Raji (cell line): Measurements from ENCODE around the gene TLDC2.

Source experiments
- POLR2A ChIP-seq: IDR thresholded peaks from 2 replicates; pipeline ENCODE4 v1.6.1; 2011; ENCODE audit warnings: low read depth, low read length, control low read depth; ENCODE audit not compliant: insufficient read depth

Gene TLDC2

GRCh38 chr20:36860811-36861624 lies 14.9 kb upstream of the TLDC2 start:
- no peak for TF ChIP-seq POLR2A

DNA sequence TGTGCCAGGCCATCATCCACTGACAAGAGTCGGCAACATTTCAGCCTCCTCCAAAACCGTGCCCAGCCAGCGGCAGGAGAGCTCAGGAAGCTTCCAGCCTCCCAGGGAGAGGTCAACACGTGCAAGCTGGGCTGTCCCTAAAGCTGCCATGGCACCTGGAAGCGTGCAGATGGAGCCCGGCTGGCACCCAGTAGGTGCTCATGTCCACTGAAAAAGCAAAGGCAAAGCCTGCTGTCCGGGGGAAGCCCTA lies 14.4 kb upstream of the TLDC2 start:
- TF ChIP-seq POLR2A = no peak

DNA sequence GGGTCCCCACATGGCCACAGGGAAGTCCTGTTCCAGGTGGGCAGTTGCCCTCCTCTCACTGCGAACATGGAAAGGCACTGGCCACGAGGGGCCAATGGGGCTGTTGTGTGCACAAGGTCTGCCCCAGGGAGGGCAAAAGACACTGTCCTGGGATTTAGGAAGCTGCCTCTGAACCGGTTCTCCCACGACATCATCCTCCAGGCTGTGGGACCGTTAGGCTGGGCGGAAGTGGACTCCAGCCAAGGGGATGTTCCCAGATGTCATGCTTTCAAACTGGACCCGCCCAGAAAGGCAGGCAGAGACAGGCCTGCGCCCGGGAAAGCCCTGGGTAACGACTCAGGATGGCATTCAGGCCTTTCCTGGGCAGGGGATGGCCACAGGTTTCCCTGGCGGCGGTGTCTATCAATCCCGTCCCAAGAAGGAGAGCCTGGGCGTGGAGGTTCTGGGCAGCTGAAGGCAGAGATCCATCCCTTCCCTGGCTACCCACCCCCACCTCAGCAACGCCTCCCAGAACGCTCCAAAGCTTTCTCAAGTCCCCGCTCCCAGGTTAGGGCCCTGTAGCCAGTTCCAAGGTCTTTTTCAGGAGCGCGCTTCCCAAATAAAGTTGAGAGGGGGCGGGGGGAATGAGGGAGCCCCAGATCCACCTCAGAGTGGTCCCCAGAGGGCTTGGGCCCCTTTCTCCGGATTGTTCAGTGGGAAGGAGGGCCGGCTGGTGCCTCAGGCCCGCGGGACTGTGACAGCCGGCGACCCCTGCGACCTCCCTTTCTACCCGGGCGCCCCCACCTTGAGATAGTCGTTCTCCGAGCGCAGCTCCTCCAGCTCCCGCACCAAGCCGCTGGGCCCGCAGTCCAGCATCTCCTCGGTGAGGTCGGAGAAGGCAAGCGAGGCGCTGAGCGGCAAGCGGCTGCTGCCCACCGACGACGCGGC lies 13.8 kb upstream of the TLDC2 start:
- TF ChIP-seq POLR2A = no peak

GRCh38 chr20:36862857-36863668 lies 12.9 kb upstream of the TLDC2 start:
- TF ChIP-seq POLR2A = no peak

- no peak for TF ChIP-seq POLR2A
These were observed 10.7 kb upstream of the TLDC2 start for GRCh38 chr20:36865076-36865860.

- no peak for TF ChIP-seq POLR2A
These were observed 10.1 kb upstream of the TLDC2 start for GRCh38 chr20:36865861-36866149.

GRCh38 chr20:36866164-36866563 lies 9.8 kb upstream of the TLDC2 start:
- TF ChIP-seq POLR2A = no peak

- no peak for TF ChIP-seq POLR2A
These were observed 9.1 kb upstream of the TLDC2 start for GRCh38 chr20:36866681-36867495.

DNA sequence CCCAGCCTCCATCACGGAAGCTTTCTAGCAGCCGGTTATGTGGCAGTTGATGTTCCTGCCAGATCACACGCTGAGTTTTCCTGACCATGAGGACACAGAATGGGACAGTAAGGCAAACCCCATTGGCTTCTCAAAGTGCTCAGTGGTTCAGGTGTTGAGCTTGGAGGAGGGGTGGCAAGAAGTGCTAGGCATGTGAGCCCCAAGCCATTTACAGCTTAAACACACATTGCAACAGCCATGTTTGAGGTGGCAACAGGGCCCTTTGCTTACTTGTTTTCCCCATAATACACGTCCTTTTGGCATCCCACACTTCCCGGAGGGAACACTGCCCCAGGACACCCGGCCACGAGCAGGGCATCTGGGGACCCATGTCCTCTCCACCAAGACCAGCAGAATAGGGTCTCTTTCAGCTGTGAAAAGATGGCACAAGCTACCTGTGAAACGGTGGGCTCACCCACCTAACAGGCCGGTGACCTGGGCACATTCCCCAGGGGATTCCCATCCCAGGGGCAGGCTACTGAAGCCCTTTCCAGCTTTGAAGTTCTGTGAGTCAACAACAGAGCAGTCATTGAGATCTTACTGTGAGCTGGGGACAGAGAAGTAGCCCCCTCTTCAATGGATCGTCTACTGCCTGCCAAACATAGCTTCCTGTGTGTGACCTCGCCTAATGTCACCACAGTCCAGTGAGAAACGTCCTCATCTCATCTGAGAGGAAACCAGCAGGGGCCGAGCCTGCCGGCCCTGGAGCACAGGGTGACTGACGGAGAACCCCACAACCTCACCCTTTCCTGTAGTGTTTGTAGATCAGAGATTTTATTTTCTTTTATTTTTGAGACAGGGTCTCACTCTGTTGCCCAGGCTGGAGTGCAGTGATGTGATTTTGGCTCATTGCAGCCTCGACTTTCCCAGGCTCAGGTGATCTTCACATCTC lies 4.0 kb upstream of the TLDC2 start:
- no peak for TF ChIP-seq POLR2A

DNA sequence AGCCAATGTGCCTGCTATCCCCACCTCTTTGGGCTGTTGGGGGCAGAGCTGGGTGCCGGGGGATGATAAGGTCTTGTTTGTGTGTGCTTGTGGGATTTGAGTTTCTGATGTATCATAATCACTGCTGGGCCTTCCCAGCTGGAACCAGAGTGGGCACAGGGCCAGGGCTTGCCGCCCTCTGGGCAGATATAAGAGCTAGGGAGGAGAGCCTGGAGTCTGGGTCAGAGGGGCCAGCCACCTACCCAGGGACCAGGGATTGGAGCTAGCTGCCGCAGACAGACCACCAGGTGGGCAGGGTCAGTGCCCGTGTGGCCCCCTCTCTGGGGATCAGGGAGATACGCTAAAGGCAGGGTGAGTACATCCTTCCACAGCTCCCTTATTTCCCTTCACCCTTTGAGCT lies 3.1 kb upstream of the TLDC2 start:
- TF ChIP-seq POLR2A = no peak

GRCh38 chr20:36873498-36874189 lies 2.3 kb upstream of the TLDC2 start:
- TF ChIP-seq POLR2A = no peak

DNA sequence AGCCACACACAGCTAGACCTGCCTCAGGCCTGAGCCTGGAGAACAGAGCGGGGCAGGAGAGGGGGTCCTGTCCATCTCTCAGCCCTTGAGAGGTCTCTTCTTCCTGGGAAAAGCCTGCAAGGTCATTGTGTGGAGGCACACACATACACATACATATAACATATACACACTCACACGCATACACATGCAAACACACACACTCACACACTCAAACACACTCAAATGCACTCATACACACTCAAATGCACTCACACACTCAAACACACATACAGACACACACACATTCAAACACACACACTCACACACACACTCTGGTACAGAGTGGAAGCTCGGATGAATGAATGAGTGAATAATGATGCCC lies 515 bp downstream of the TLDC2 start:
- no peak for TF ChIP-seq POLR2A

DNA sequence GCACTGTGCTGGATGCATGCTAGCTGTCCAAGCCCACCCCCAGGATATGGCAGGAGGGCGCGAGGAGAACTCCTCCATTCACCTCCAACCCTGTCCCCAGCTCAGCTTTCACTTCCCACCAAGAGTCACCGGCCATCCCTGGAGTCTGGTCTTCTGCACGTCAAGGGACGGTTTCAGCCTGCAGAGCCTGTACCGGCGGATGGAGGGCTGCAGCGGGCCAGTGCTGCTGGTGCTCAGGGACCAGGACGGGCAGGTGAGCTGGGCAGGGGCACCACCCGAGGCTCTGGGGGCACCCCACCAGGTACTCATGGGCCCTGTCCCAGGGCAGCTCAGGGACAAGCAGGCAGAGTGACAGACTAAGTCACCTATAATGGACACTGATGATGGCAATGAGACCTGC lies 3.0 kb downstream of the TLDC2 start:
- no peak for TF ChIP-seq POLR2A
